ENCODE data around the gene BAIAP3. TPM values are rescaled to one million over a fixed set of nuclear protein-coding genes. Genes with fewer than 3 reads are reported as not detected.

The BAIAP3 gene
- total and polyA plus RNA-seq, 2 of the 4 experiments (the other 2 are of a cell fraction): 0.36 to 0.65 TPM

- H4K20me1 ChIP-seq (ENCODE audit: insufficient read depth, low read length): no peaks in the 10 kb centered on the region
- H3K9me3 ChIP-seq (ENCODE audit: control insufficient read depth, insufficient read depth, low read length): no peaks in the 10 kb centered on the region
- ChIA-PET CTCF (interaction anchor here (1.6 kb wide), 1 partner anchor 19 kb away, joined by 3 read pairs; no protein-coding TSS in a partner anchor), POLR2A (ENCODE audit: unreplicated experiment) (no interaction called here)
- no peak overlapping the region for H2BK120ac ChIP-seq (ENCODE audit: low read depth, low read length)
- H2BK20ac ChIP-seq (ENCODE audit: low read depth, low read length): no peak overlapping the region
- no peak for TF ChIP-seq BHLHE40 (IDR thresholded peaks at IDR 0.05; ENCODE audit: low read depth, low read length)
- no peak for TF ChIP-seq CEBPB (IDR thresholded peaks at IDR 0.05; ENCODE audit: low read depth, low read length)
- no peak for TF ChIP-seq FOS (IDR thresholded peaks at IDR 0.05; ENCODE audit: low read depth, low read length)
- no peak for TF ChIP-seq RAD21 (IDR thresholded peaks at IDR 0.05; ENCODE audit: low read length)
- no peak for TF ChIP-seq RFX5 (IDR thresholded peaks at IDR 0.05; ENCODE audit: low read depth, low read length)
- no peak for TF ChIP-seq CHD1 (IDR thresholded peaks at IDR 0.05; ENCODE audit: low read depth, low read length)
- TF ChIP-seq SMC3 (IDR thresholded peaks at IDR 0.05; ENCODE audit: low read depth, low read length): no peak
- TF ChIP-seq CTCF (conservative IDR thresholded peaks at IDR 0.05; ENCODE audit: low read depth, low read length): no peak
- no peak for TF ChIP-seq USF2 (IDR thresholded peaks at IDR 0.05; ENCODE audit: low read depth, low read length)
- no peak for TF ChIP-seq ELK1 (IDR thresholded peaks at IDR 0.05; ENCODE audit: borderline replicate concordance, low read depth, low read length)
- no peak for TF ChIP-seq RCOR1 (IDR thresholded peaks at IDR 0.05; ENCODE audit: insufficient replicate concordance, low read length)
- no peak for TF ChIP-seq MAFK (IDR thresholded peaks at IDR 0.05; ENCODE audit: low read depth, low read length)
- TF ChIP-seq MAZ (IDR thresholded peaks at IDR 0.05; ENCODE audit: borderline replicate concordance, low read depth, low read length): no peak
- TF ChIP-seq MXI1 (IDR thresholded peaks at IDR 0.05; ENCODE audit: borderline replicate concordance, low read depth, low read length): no peak
- no peak for TF ChIP-seq NFE2L2 (IDR thresholded peaks at IDR 0.05; ENCODE audit: low read depth, low read length)
- no peak for TF ChIP-seq POLR2A (IDR thresholded peaks at IDR 0.05; ENCODE audit: low read depth, low read length)
- in situ Hi-C loops (cut with MboI; ENCODE audit: low sequenced_read_pairs): no loop called here
- H3K4me3 ChIP-seq (ENCODE audit: insufficient read depth, low read depth, low read length): no peak overlapping the region
- H2AK9ac ChIP-seq (replicated peaks; ENCODE audit: low read depth, low read length, poor library complexity): no peak overlapping the region
- no peak overlapping the region for H3K4me2 ChIP-seq (ENCODE audit: low read depth, low read length)
- H2AK5ac ChIP-seq (ENCODE audit: low read depth, low read length): no peak overlapping the region
- WGBS, 2 experiments (ENCODE audit: extremely low coverage in 2 of 2, insufficient read length in 1 of 2): 89% methylated on average over 11 of the region's 14 CpGs; no CpG with 5 or more reads in 1 of the 2 experiments
- no peak overlapping the region for H2AFZ ChIP-seq (replicated peaks; ENCODE audit: low read length, poor library complexity)
- H3K27me3 ChIP-seq (ENCODE audit: control insufficient read depth, insufficient read depth, low read length): no peaks in the 10 kb centered on the region
- DNase-seq: no peak
- H3K27ac ChIP-seq (ENCODE audit: insufficient read depth, low read length): no peak overlapping the region
- no peak overlapping the region for H3K14ac ChIP-seq (replicated peaks; ENCODE audit: low read depth, low read length)
- H3K56ac ChIP-seq (ENCODE audit: extremely low read depth, insufficient read depth, low read length): no peak overlapping the region
- H3K9me1 ChIP-seq (ENCODE audit: insufficient read depth, low read length): no peaks in the 10 kb centered on the region
- H4K8ac ChIP-seq (ENCODE audit: low read depth in 2 of 2, low read length in 2 of 2): no peak overlapping the region
- H3K79me1 ChIP-seq (ENCODE audit: low read depth in 1 of 2, low read length in 2 of 2): peaks cover 0 to 4% of the 10 kb centered on the region in 2 experiments; a peak in 2 of 4 replicates
- H3K18ac ChIP-seq (ENCODE audit: low read depth, low read length): no peak overlapping the region
- no peak for ATAC-seq (ENCODE audit: low read depth)
- no peak overlapping the region for H4K91ac ChIP-seq (ENCODE audit: insufficient read depth, low read depth, low read length)
- H3K4ac ChIP-seq (ENCODE audit: low read depth, low read length): no peak overlapping the region
- H3K36me3 ChIP-seq (ENCODE audit: control insufficient read depth, insufficient read depth, low read length): peaks cover 17% of the 10 kb centered on the region
- no peak overlapping the region for H4K5ac ChIP-seq (ENCODE audit: low read depth, low read length)
- H2BK5ac ChIP-seq (ENCODE audit: low read depth, low read length, poor library complexity, severe bottlenecking): no peak overlapping the region
- H3K23ac ChIP-seq (ENCODE audit: low read depth, low read length): no peak overlapping the region
- no TSS peak for BruUV-seq (replicated peaks)
- 0 out of 2 replicates have a peak, but pooled peaks cover 2% of the 10 kb centered on the region for H3K4me1 ChIP-seq (ENCODE audit: control insufficient read depth, insufficient read depth, low read length)
- intact Hi-C loops (cut with micrococcal nuclease): no loop called here
- no peak overlapping the region for H2BK15ac ChIP-seq (ENCODE audit: low read depth, low read length)
- no peak overlapping the region for H3K9ac ChIP-seq (ENCODE audit: low read depth, low read length)
- dilution Hi-C loops (cut with HindIII; ENCODE audit: low sequenced_read_pairs, unreplicated experiment): no loop called here
Measured at GRCh38 chr16:1344499-1344898, 11.1 kb downstream of the BAIAP3 start.

Data from IMR-90 (cell line).